ENCODE results near the gene LEFTY2.

Gene LEFTY2

GRCh38 chr1:225923692-225924555 is 17.1 kb downstream of the LEFTY2 start, which contains the start of gene PYCR2:
PYCR2 (minus strand) TSS chr1:225924250; CDS start chr1:225924110, 140 bp downstream.
- H3K23ac ChIP-seq (ENCODE audit: low read length in 2 of 2): peak within 1 kb of the TSS in 1 of 2 experiments; percentile 75
- H2BK5ac ChIP-seq (ENCODE audit: low read depth, low read length, poor library complexity, severe bottlenecking): peak within 1 kb of the TSS; percentile 46
- peak within 1 kb of the TSS; percentile 68 for H2BK120ac ChIP-seq (ENCODE audit: low read depth, low read length)
- peaks cover 26 to 28% of the 10 kb centered on the region in 2 experiments for H3K36me3 ChIP-seq (ENCODE audit: control insufficient read depth in 1 of 2, insufficient read depth in 2 of 2, low read depth in 1 of 2, low read length in 2 of 2)
- peak within 1 kb of the TSS; percentile 97 for H2AFZ ChIP-seq (ENCODE audit: low read depth, low read length)
- H3K79me1 ChIP-seq (replicated peaks; ENCODE audit: low read length, poor library complexity, severe bottlenecking): peaks cover 30% of the 10 kb centered on the region
- no peaks in the 10 kb centered on the region for H3K9me3 ChIP-seq (ENCODE audit: control insufficient read depth, low read length)
- peak within 1 kb of the TSS; percentile 91 for H3K4me2 ChIP-seq (ENCODE audit: low read length, poor library complexity, severe bottlenecking)
- peak within 1 kb of the TSS; percentile 94 to 98 for H3K18ac ChIP-seq (ENCODE audit: low read depth in 1 of 2, low read length in 2 of 2)
- peak within 1 kb of the TSS; percentile 87 for H3K27ac ChIP-seq (ENCODE audit: low read length, poor library complexity, severe bottlenecking)
- H3K9ac ChIP-seq (ENCODE audit: low read length): peak within 1 kb of the TSS; percentile 95
- H2BK15ac ChIP-seq (ENCODE audit: low read depth, poor library complexity, severe bottlenecking): no peak within 1 kb of the TSS
- H4K91ac ChIP-seq (ENCODE audit: low read length): peak within 1 kb of the TSS; percentile 97
- DNase-seq: peak; percentile 97
- peaks cover 28% of the 10 kb centered on the region for H3K4me1 ChIP-seq (ENCODE audit: control insufficient read depth, insufficient read depth, low read depth, low read length)
- H3K27me3 ChIP-seq (ENCODE audit: control insufficient read depth in 1 of 2, insufficient read depth in 1 of 2, low read length in 2 of 2): no peaks in the 10 kb centered on the region
- peak within 1 kb of the TSS; percentile 57 to 63 for H2BK12ac ChIP-seq (ENCODE audit: low read length in 2 of 2)
- peak within 1 kb of the TSS; percentile 87 to 97 for H3K4me3 ChIP-seq (ENCODE audit: insufficient read depth in 1 of 2, low read depth in 1 of 2, low read length in 2 of 2)
- H2AK5ac ChIP-seq (ENCODE audit: low read length, severe bottlenecking): peak within 1 kb of the TSS; percentile 22
- peak within 1 kb of the TSS; percentile 99 for H4K8ac ChIP-seq (ENCODE audit: low read length)
- WGBS: 1% methylated on average over 76 of the region's 80 CpGs
- H3K14ac ChIP-seq (ENCODE audit: low read length in 2 of 2): peak within 1 kb of the TSS in 1 of 2 experiments; percentile 96
- peak within 1 kb of the TSS; percentile 94 to 97 for H3K4ac ChIP-seq (ENCODE audit: low read depth in 1 of 2, low read length in 2 of 2)

GRCh38 chr1:225923381-225923691 is 17.7 kb downstream of the LEFTY2 start:
- Histone ChIP-seq H2AK5ac (ENCODE audit: low read length, severe bottlenecking) (peak overlapping the region; percentile 22), H4K8ac (ENCODE audit: low read length) (no peak overlapping the region), H2BK5ac (ENCODE audit: low read depth, low read length, poor library complexity, severe bottlenecking) (no peak overlapping the region), H3K23ac (ENCODE audit: low read length in 2 of 2) (no peak overlapping the region), H3K4me2 (ENCODE audit: low read length, poor library complexity, severe bottlenecking) (peak overlapping the region; percentile 91), H3K4me3 (ENCODE audit: insufficient read depth in 1 of 2, low read depth in 1 of 2, low read length in 2 of 2) (peak overlapping the region; percentile 87 to 97), H3K27me3 (ENCODE audit: control insufficient read depth in 1 of 2, insufficient read depth in 1 of 2, low read length in 2 of 2) (no peaks in the 10 kb centered on the region), H2BK12ac (ENCODE audit: low read length in 2 of 2) (peak overlapping the region in 1 of 2 experiments; percentile 48), H3K18ac (ENCODE audit: low read depth in 1 of 2, low read length in 2 of 2) (peak overlapping the region in 1 of 2 experiments; percentile 53), H2BK15ac (ENCODE audit: low read depth, poor library complexity, severe bottlenecking) (no peak overlapping the region), H3K14ac (ENCODE audit: low read length in 2 of 2) (peak overlapping the region in 1 of 2 experiments; percentile 96), H2AFZ (ENCODE audit: low read depth, low read length) (peak overlapping the region; percentile 85), H3K36me3 (ENCODE audit: control insufficient read depth in 1 of 2, insufficient read depth in 2 of 2, low read depth in 1 of 2, low read length in 2 of 2) (peaks cover 28 to 34% of the 10 kb centered on the region in 2 experiments), H3K4me1 (ENCODE audit: control insufficient read depth, insufficient read depth, low read depth, low read length) (peaks cover 28% of the 10 kb centered on the region), H3K9me3 (ENCODE audit: control insufficient read depth, low read length) (no peaks in the 10 kb centered on the region), H3K9ac (ENCODE audit: low read length) (peak overlapping the region; percentile 95), H3K27ac (ENCODE audit: low read length, poor library complexity, severe bottlenecking) (peak overlapping the region; percentile 87), H3K4ac (ENCODE audit: low read depth in 1 of 2, low read length in 2 of 2) (peak overlapping the region; percentile 94 to 95), H4K91ac (ENCODE audit: low read length) (peak overlapping the region; percentile 7), H3K79me1 (replicated peaks; ENCODE audit: low read length, poor library complexity, severe bottlenecking) (peaks cover 32% of the 10 kb centered on the region), H2BK120ac (ENCODE audit: low read depth, low read length) (no peak overlapping the region)
- WGBS: 6% methylated on average over 8 of the region's 8 CpGs
- no peak for DNase-seq

GRCh38 chr1:225921734-225922709 is 19.0 kb downstream of the LEFTY2 start:
- Histone ChIP-seq H3K9me3 (ENCODE audit: control insufficient read depth, low read length) (no peaks in the 10 kb centered on the region), H2BK120ac (ENCODE audit: low read depth, low read length) (no peak overlapping the region), H4K91ac (ENCODE audit: low read length) (no peak overlapping the region), H2BK15ac (ENCODE audit: low read depth, poor library complexity, severe bottlenecking) (no peak overlapping the region), H3K79me1 (replicated peaks; ENCODE audit: low read length, poor library complexity, severe bottlenecking) (peaks cover 33% of the 10 kb centered on the region), H2AFZ (ENCODE audit: low read depth, low read length) (no peak overlapping the region), H3K18ac (ENCODE audit: low read depth in 1 of 2, low read length in 2 of 2) (no peak overlapping the region), H4K8ac (ENCODE audit: low read length) (no peak overlapping the region), H3K9ac (ENCODE audit: low read length) (peak overlapping the region; percentile 95), H3K36me3 (ENCODE audit: control insufficient read depth in 1 of 2, insufficient read depth in 2 of 2, low read depth in 1 of 2, low read length in 2 of 2) (peaks cover 28 to 47% of the 10 kb centered on the region in 2 experiments), H3K23ac (ENCODE audit: low read length in 2 of 2) (no peak overlapping the region), H3K4ac (ENCODE audit: low read depth in 1 of 2, low read length in 2 of 2) (peak overlapping the region in 1 of 2 experiments; percentile 7), H3K4me1 (ENCODE audit: control insufficient read depth, insufficient read depth, low read depth, low read length) (peaks cover 28% of the 10 kb centered on the region), H2AK5ac (ENCODE audit: low read length, severe bottlenecking) (no peak overlapping the region), H2BK12ac (ENCODE audit: low read length in 2 of 2) (no peak overlapping the region), H3K4me3 (ENCODE audit: insufficient read depth in 1 of 2, low read depth in 1 of 2, low read length in 2 of 2) (no peak overlapping the region), H3K4me2 (ENCODE audit: low read length, poor library complexity, severe bottlenecking) (no peak overlapping the region), H3K27me3 (ENCODE audit: control insufficient read depth in 1 of 2, insufficient read depth in 1 of 2, low read length in 2 of 2) (no peaks in the 10 kb centered on the region), H2BK5ac (ENCODE audit: low read depth, low read length, poor library complexity, severe bottlenecking) (no peak overlapping the region), H3K27ac (ENCODE audit: low read length, poor library complexity, severe bottlenecking) (no peak overlapping the region), H3K14ac (ENCODE audit: low read length in 2 of 2) (no peak overlapping the region)
- DNase-seq: no peak
- 97% methylated on average over 23 of the region's 23 CpGs for WGBS

Data from mesenchymal stem cell (in vitro differentiated cells and primary cell).